GM21619 (cell line): ENCODE measurements around the gene SIK3.

Source experiments
- ATAC-seq: cut with Tn5 transposase; IDR thresholded peaks from one replicate; pipeline ENCODE4 v1.9.1; 2021; ENCODE audit not compliant: unreplicated experiment

SIK3 gene

DNA sequence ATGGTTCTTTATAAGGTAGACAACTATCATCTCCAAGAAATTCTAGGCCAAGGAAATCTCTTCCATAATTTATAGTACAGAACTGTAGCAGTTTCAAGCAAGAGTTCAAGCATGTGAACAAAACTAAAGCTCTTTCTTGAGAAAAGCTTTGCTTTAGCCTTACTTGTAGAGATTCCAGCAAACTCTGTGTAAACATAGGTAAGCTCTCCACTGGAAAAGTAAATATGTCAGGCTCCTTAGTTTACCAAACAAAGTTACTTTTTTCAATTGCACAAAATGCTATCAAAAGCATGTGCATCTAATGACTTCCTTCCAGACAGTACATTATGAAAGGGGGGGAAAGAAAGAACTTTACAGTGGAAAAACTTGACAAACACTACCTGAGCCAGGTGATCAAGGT lies 125.0 kb downstream of the SIK3 start:
- ATAC-seq, result no peak

DNA sequence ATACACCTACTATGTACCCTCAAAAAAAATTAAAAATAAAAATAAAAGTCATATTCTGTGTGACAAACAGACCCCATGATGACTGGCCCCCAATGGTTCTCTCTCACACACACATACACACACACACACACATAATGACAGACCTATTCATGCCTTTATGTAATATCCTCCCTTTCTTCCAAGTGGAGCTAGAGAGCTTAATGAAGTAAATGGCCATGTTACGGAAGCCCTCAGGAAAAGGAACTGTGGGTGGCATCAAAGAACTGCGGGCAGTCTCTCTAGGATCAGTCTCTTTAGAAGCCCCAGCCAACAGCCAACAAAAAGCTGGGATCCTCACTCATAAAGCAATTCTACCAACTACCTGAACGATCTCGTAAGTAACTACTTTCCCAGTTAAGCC lies 125.5 kb downstream of the SIK3 start:
- no peak for ATAC-seq

- ATAC-seq, result no peak
Observed at GRCh38 chr11:116970485-116971292, 127.5 kb downstream of the SIK3 start.

- no peak for ATAC-seq
Observed at GRCh38 chr11:116969694-116970093, 128.5 kb downstream of the SIK3 start.

DNA sequence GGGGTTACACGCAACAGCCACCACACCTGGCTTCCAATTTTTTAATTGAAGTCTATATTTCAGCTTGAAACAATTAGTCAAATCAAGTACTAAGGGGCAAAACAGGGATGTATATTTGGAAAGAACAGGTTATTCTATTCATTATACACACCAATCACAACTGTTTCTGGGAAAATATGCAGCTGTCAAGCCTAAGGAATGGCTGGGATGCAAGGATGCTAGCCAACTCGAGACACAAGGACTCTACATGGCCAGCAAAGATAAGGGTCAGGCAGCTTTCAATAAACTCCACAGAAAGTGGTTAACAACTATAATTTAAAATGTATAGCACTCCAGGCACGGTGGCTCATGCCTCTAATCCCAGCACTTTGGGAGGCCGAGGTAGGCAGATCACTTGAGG lies 134.0 kb downstream of the SIK3 start:
- no peak for ATAC-seq

DNA sequence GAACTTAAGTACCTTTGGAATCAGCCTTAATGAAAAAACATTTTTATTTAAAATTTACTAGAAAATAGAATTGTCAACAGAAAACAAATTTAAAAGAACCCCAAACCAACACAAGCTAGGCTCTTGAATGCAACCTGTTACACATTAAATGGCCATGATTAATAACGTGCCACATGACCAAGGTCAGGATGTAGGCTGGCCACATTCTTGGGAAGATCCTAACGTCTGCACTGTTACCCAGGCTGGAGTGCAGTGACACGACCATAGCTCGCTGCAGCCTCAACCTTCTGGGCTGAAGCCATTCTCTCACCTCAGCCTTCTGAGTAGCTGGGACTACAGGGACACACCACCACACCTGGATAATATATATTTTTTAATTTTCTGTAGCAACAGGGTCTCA lies 134.4 kb downstream of the SIK3 start:
- ATAC-seq, result no peak

DNA sequence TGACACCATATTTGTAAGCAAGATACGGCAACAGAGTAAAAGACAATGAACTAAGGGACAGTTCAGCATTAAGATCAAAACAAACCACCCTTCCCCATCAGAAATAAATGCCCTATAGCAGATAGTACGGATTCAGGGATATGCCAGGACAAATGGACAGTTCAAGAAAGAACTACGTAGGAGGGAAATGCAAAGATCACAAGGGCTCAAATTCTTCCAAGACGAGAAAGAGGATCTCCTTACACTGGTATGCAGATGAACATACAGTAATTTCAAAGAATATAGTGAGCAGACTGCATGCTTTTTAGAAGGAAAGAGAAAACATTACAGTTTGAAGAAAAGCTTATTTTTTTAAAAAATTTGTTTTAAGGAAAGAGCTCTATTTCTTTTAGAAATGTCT lies 136.1 kb downstream of the SIK3 start:
- ATAC-seq, result no peak

GRCh38 chr11:116960930-116961329 lies 137.3 kb downstream of the SIK3 start:
- ATAC-seq, result no peak

- no peak for ATAC-seq
Observed at GRCh38 chr11:116958246-116958645, 140.0 kb downstream of the SIK3 start.

- no peak for ATAC-seq
Observed at GRCh38 chr11:116955949-116956348, 142.3 kb downstream of the SIK3 start.

DNA sequence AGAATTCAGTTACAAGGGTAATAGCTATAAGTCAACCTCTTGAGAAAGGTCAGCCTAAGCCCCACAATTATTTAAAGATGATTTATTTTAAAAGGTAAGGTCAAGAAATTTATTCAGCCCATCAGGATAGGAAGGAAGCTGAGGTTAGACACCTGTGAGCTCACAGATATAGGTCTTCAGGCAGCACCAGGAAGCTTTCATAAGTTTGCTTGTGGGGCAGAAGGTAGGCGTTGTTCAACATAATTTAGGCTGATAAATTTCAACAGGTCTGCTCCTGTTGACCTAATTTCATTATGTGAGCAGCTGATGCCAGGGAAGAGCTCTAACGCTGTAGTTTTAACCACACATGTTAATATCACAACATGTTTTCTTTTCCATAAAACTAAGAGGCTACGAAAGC lies 142.7 kb downstream of the SIK3 start:
- ATAC-seq, result no peak

- no peak for ATAC-seq
Observed at GRCh38 chr11:116953530-116954285, 144.5 kb downstream of the SIK3 start.

DNA sequence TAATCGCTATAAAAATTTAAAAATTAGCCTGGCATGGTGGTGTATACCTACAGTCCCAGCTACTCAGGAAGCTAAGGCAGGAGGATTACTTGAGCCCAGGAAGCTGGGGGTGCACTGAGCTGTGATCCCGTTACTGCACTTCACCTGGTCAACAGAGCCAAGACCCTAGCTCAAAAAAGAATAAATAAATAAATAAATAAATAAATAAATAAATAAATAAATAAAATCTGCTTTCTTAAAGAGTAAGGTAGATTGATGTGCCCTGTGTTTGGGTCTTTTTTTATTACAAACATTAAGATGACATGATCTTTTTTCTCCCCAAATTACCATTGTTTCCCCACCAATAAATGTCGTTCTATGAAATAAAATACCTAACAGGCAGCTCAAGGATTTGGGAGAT lies 146.5 kb downstream of the SIK3 start:
- no peak for ATAC-seq

GRCh38 chr11:116950210-116950609 lies 148.0 kb downstream of the SIK3 start:
- no peak for ATAC-seq

DNA sequence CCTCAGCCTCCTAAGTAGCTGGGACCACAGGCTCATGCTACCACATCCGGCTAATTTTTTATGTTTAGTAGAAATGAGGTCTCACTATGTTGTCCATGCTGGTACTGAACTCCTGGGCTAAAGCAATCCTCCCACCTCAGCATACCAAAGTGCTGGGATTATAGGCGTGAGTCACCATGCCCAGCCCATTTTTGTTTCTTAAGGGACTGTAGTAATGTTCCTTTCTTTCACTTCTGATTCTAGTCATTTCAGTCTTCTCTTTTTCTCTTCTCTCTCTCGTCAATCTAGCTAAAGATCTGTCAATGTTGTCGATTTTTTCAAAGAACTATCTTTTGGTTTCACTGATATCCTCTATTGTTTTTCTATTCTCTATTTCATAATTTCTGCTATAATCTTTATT lies 149.8 kb downstream of the SIK3 start:
- peak; percentile 62 for ATAC-seq

DNA sequence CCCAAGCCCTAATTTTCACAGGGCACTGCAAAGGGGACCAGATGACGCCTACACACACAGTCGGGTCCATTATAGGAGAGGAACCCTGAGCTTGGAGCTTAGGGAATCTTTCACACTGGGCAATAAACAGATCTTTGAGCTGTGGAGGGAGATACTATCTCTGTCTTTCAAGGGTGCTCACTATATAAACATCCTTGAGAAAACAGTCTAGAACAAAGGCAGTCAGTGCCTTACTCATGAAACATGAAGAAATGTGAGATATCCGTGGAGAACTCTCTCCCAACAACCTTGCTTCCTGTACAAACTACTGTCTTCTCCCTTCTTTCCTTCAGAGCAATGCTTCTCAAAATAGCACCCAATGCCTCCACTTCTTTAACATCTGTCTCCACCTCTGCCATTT lies 151.8 kb downstream of the SIK3 start:
- no peak for ATAC-seq

- no peak for ATAC-seq
Observed at GRCh38 chr11:116939499-116939898, 158.7 kb downstream of the SIK3 start.

DNA sequence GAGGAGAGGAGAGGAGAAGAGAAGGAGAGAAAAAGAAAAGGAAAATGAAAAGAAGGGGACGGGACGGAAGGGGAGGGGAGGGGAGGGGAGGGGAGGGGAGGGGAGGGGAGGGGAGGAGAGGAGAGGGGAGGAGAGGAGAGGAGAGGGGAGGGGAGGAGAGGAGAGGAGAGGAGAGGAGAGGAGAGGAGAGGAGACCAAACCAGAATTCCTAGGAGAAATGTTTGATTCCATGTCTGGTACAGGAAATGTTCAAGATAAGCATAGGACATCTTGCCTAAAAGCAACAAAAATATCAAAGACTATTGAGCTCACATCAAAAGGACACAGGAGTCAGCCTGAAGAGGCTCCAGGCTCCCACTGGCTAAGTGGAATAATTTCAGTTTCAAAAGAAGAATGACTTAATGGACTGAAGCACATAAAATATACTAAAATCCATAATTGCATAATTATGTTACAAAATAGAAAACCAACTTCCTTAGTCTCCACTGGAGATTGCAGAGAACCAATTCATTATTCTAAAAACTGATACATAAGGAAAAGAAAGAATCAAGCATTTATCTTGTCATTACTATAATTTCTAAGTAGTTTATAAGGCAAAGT lies 159.7 kb downstream of the SIK3 start:
- no peak for ATAC-seq

- no peak for ATAC-seq
Observed at GRCh38 chr11:116936754-116937446, 161.3 kb downstream of the SIK3 start.

DNA sequence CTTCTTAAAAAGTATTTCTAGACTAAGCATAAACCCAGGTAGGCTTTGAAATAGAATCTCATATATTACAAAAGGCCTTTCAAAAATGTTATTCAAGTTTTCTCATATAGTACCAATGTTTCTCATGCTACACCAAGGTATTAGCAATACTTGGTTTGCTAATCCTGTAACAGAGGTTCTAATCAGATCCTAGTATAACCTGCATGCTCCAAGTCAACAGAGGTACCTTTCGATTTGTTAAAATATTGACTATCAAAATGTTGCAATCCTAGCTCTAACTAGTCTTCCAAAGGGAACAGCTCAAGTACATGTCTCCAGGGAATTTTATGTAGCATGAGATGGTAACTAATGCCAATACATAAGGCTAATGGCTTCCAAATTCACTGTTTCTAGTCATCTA lies 162.7 kb downstream of the SIK3 start:
- no peak for ATAC-seq

- no peak for ATAC-seq
Observed at GRCh38 chr11:116935089-116935488, 163.1 kb downstream of the SIK3 start.
